ENCODE results near the gene PLK3.
"Not testable (repeated sequence)": the region's sequence is repeated elsewhere in the genome, so short reads cannot be mapped to it uniquely, and the experiment has no call there.

Gene PLK3

GRCh38 chr1:44808938-44809917 is 9.1 kb downstream of the PLK3 start:
- DNase-seq (ENCODE audit: low spot score) = peak; percentile 93

- peak; percentile 34 for DNase-seq (ENCODE audit: low spot score)
Measured at GRCh38 chr1:44810101-44810761, 10.1 kb downstream of the PLK3 start.

DNA sequence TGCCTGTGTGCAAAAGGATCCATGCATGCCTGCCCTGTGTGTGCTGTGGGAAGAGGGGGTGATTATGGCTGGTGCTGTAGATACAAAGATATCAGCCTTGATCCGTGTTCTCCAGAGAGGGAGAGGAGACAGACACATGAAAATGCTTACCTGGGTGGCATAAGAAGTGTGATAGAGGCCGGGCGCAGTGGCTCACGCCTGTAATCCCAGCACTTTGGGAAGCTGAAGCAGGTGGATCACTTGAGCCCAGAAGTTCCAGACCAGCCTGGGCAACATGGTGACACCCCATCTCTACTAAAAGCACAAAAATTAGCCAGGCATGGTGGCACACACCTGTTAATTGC is 10.6 kb downstream of the PLK3 start:
- DNase-seq (ENCODE audit: low spot score) = not testable (repeated sequence)

GRCh38 chr1:44811234-44811633 is 11.1 kb downstream of the PLK3 start:
- no peak for DNase-seq (ENCODE audit: low spot score)

- no peak for DNase-seq (ENCODE audit: low spot score)
Measured at GRCh38 chr1:44812822-44813543, 12.8 kb downstream of the PLK3 start.

- DNase-seq (ENCODE audit: low spot score) = not testable (repeated sequence)
Measured at GRCh38 chr1:44815926-44816325, 15.7 kb downstream of the PLK3 start.

DNA sequence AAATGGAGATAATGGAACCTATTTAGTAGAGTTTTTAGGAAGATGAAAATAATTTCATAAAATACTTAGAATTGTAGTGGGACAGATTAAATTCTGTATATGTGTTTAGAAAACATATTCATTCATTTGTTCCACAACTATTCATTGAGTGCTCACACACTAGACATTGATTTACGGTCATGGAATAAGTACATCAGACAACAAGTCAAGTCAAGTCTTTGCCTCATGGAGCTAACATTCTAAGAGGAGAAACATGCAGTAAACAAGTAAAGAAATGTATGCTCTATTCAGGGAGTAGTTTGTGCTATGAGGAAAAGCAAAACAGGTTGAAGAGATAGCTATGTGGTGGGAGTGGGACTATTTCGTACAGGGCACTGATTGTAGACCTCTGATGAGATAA is 17.1 kb downstream of the PLK3 start:
- no peak for DNase-seq (ENCODE audit: low spot score)

- DNase-seq (ENCODE audit: low spot score) = no peak
Measured at GRCh38 chr1:44817771-44818495, 17.8 kb downstream of the PLK3 start.

DNA sequence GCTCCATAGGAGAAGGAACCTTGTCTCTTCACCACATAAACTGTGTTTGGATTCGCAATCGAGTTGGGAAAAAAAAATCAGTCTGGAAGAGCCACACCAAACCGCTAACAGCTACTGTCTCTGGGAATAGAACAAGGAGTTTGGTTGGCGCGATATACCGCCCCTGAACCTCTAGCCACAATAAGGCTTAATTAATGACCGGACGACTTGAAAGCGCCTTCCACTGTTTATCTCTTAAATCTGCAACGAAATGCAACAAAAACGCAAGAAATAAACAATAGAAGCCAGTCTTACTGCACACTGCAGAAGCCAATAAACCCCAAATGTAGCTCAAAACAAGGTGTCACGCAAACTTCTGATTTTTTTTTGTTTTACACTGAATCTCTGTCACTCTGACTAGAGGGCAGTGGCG is 19.0 kb downstream of the PLK3 start:
- DNase-seq (ENCODE audit: low spot score) = no peak

DNA sequence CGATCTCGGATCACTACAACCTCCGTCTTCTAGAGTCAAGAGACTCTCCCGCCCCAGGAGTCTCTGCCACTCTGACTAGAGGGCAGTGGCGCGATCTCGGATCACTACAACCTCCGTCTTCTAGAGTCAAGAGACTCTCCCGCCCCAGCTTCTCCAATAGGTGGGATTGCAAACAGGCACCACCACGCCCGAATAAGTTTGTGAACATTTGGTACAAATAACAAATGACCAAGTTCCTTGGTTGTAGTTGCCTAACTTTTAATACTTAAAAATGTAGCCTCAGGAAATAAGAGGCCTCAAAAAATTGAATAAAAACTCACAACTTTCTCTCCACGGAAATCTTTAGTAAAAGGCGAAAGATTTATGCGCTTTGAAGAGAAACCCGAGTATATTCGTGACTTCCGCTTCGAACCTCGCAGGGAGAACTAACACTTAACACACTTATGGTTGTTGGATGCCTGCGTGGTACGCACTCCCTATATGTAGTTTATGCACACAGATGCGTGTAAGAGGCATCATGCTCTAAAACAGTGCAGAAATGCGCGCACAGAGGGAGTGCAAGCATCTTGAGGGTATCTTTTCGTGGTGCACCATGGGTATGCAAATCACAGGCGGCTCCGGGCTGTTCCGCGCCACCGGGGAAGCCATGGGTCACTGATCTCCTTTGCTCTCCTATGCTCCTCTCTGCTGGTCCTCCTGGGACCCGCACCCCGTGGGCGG is 19.6 kb downstream of the PLK3 start:
- DNase-seq (ENCODE audit: low spot score) = peak; percentile 77

DNA sequence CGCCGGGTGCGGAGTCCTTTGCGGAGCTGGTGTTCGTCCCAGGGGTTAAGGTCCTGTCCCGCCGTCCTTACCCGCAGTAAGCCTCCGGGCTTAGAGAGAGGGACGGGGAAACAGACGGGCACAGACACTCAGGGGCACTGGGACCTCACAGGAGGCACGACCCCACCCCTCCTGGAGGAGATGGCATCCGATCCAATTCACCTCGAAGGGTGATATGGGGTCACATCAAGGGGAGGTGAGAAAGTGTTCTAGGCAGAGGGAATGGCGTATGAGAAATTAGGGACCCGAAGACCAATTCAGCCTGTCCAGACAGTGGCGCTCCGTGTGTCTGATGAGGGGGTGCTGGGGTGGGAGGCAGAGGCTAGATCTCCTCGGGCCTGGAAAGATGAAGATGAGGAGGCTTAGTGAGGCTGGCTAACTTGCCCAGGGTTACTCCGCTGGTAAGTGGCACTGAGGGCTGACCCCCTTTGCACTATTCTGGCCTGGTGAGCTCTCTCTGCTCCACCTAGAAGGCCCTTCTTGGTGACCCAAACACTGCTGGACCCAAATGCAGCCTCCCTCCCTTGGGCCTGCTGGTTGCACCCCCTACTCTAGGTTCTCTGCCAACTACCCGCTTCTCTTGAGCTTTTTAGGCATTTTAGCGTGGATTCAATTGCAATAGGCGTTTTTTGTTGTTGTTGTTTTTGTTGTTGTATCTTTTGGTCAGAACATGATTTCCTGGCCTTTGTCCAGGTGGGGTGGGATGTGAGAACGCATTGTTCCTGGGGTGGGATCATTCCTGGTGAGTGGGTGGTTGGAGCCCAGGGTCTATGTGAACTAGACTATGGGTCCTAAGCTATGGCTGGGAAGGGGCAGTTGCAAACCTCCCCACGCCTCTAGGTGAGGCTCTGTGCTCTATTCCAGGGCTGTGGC is 20.4 kb downstream of the PLK3 start:
- DNase-seq (ENCODE audit: low spot score) = no peak

GRCh38 chr1:44821240-44821715 is 21.1 kb downstream of the PLK3 start:
- no peak for DNase-seq (ENCODE audit: low spot score)

DNA sequence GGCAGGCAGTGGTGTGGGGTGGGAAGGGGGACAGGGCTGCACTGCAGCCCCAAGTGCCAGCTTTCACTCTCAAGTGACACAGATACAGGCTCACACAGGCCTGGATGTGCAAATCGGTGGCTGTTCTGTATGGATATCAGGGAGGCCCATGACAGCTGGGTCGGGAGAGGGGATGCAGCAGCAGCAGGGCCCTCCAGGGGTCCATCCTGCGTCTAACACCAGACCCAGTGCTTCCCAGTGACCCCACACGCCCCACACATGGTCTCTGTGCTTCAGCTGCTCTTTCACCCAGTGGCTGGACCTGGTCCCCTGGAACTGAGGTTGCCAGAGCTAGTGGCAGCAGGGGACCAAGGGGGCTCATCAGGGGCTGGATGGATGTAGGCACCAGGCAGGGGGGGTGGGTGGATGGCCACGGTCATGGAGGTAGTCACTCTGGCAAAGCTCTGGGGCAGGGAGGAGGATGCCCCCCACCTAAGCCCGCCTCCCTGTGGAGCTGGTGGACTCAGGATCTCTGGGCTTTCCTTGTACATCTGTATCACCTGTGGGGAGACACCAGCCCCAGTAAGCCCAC is 22.0 kb downstream of the PLK3 start:
- DNase-seq (ENCODE audit: low spot score) = no peak

- DNase-seq (ENCODE audit: low spot score) = no peak
Measured at GRCh38 chr1:44822981-44823451, 22.8 kb downstream of the PLK3 start.

GRCh38 chr1:44824392-44824791 is 24.2 kb downstream of the PLK3 start:
- DNase-seq (ENCODE audit: low spot score) = not testable (repeated sequence)

- DNase-seq (ENCODE audit: low spot score) = no peak
Measured at GRCh38 chr1:44826375-44827196, 26.4 kb downstream of the PLK3 start.

DNA sequence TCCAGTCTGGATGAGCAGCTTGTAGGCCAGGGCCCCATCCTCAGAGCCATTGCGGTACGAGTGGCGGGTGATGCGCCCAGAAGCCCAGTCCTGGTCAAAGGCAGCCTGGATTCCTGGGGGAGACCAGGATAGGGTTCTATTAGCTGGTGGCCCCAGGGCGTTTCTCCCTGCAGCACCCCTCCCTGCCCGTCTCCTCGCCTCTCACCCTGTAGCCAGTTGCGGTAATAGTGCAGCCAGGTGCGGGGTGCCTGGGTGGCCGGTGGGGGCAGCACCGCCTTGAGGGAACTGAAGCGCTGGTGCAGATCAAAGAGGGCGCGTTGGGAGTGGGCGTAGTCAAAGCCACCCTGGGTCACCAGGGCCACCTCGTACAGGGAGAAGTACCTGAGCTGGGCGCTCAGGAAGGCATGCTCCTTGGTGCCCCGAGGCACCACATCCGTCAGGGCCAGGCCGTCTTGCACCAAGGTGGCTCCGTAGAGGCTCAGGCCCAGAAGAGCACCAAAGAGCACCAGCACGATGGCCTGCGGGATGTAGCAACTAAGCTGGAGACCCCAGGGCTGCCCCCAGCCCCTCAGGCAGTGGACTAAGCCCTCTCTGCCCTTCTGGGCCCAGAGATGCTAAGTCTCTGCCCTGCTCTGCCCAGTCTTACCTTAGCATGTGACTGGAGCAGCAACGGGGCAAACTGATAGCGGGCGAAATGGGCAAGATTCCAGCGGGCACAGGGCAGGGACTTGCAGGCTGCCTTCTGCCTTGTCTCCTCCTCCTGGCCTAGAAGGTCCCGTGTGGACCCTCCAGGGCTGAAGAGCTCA is 27.2 kb downstream of the PLK3 start:
- DNase-seq (ENCODE audit: low spot score) = no peak
